ENCODE measurements around the gene HPD.
"Not testable (repeated sequence)": the region's sequence is repeated elsewhere in the genome, so short reads cannot be mapped to it uniquely, and the experiment has no call there.

HPD gene

GRCh38 chr12:121799842-121800693 lies 58.6 kb downstream of the HPD start:
- DNase-seq (ENCODE audit: low read depth, low spot score): no peak

- DNase-seq (ENCODE audit: low read depth, low spot score): no peak
These were observed 59.4 kb downstream of the HPD start for GRCh38 chr12:121799156-121799841.

GRCh38 chr12:121798787-121799155 lies 59.9 kb downstream of the HPD start:
- DNase-seq (ENCODE audit: low read depth, low spot score): no peak

- no peak for DNase-seq (ENCODE audit: low read depth, low spot score)
These were observed 60.5 kb downstream of the HPD start for GRCh38 chr12:121797937-121798786.

GRCh38 chr12:121796855-121797751 lies 61.6 kb downstream of the HPD start:
- DNase-seq (ENCODE audit: low read depth, low spot score): no peak

- DNase-seq (ENCODE audit: low read depth, low spot score): peak; percentile 62
These were observed 63.4 kb downstream of the HPD start for GRCh38 chr12:121795034-121795968.

GRCh38 chr12:121794534-121795033 lies 64.1 kb downstream of the HPD start:
- no peak for DNase-seq (ENCODE audit: low read depth, low spot score)

GRCh38 chr12:121793838-121794533 lies 64.7 kb downstream of the HPD start:
- DNase-seq (ENCODE audit: low read depth, low spot score): peak; percentile 88

GRCh38 chr12:121793440-121793837 lies 65.2 kb downstream of the HPD start, which contains the start of gene RHOF:
TSS of gene RHOF (minus strand) at chr12:121793688. CDS start at chr12:121793633, 55 bp downstream.
- DNase-seq (ENCODE audit: low read depth, low spot score): no peak

GRCh38 chr12:121792607-121793439 lies 65.8 kb downstream of the HPD start:
- no peak for DNase-seq (ENCODE audit: low read depth, low spot score)

GRCh38 chr12:121791671-121792551 lies 66.7 kb downstream of the HPD start:
- no peak for DNase-seq (ENCODE audit: low read depth, low spot score)

GRCh38 chr12:121790785-121791184 lies 67.9 kb downstream of the HPD start:
- DNase-seq (ENCODE audit: low read depth, low spot score): not testable (repeated sequence)

- DNase-seq (ENCODE audit: low read depth, low spot score): peak; percentile 79
These were observed 68.6 kb downstream of the HPD start for GRCh38 chr12:121789800-121790728.
